ENCODE results near the gene POLD1. TPM values are rescaled to one million over a fixed set of nuclear protein-coding genes. Genes with fewer than 3 reads are reported as not detected.

POLD1 gene
- total and polyA plus RNA-seq, 2 donors (not counting 3 experiments of a cell fraction or from before 2014, with no cell fraction given), result 40.9 to 63.9 TPM

DNA sequence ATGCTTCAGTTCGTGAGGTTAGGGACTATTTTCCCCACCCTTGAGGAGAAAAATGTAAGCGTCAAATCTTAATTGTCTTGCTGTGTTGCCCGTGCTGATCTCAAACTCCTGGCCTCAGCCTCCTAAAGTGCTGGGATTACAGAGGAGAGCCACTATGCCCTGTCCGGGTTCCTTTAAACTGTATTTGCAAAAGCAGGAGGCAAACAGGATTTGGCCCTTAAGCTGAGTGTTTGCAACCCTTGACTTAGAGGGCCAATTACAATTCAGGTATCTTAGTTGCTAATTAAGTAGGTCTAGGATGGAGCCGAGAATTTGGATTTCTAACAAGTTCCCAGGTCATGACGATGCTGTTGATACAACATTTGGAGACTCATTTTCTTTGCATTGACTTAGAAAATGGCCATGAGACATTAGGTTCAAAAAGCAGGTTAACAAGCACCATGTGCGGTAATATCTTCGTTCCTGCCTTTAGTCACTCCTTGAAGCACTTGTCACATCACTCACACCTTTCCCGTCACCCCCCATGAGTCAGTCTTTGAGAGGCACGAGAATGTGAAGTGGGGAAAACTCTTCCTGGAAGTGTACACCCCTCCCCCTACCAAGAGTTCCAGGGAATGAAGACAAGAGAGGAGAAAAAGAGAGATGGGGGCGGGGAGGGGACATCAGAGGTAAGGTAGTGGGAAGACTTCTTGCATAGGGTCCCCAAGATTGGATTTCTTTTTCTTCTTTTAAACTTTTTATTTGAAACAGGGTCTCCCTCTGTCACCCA, 21.3 kb upstream of the POLD1 start:
- Histone ChIP-seq H3K4me1 (ENCODE audit: control insufficient read depth, extremely low read depth, insufficient read depth, low read length) (peaks cover under 1% of the 10 kb centered on the region), H3K4me3 (replicated peaks in 1 of 3; ENCODE audit: insufficient read depth in 1 of 3, low read depth in 1 of 3, low read length in 3 of 3) (no peak overlapping the region), H3K4me2 (ENCODE audit: insufficient read depth, low read length) (no peak overlapping the region), H3K36me3 (ENCODE audit: control insufficient read depth in 2 of 2, extremely low read depth in 1 of 2, insufficient read depth in 2 of 2, low read length in 2 of 2) (no peaks in the 10 kb centered on the region), H3K79me2 (ENCODE audit: control insufficient read depth, insufficient read depth, low read length) (no peaks in the 10 kb centered on the region), H2AFZ (ENCODE audit: low read depth, low read length) (no peak overlapping the region), H3K9ac (replicated peaks; ENCODE audit: extremely low read depth, insufficient read depth, low read length) (no peak overlapping the region), H4K20me1 (replicated peaks; ENCODE audit: control insufficient read depth, extremely low read depth, insufficient read depth, low read length) (no peaks in the 10 kb centered on the region), H3K9me1 (replicated peaks; ENCODE audit: control insufficient read depth, extremely low read depth, insufficient read depth, low read length) (no peaks in the 10 kb centered on the region), H3K27ac (ENCODE audit: insufficient read depth, low read depth, low read length) (no peak overlapping the region), H3K27me3 (ENCODE audit: control insufficient read depth in 2 of 2, insufficient read depth in 2 of 2, low read length in 2 of 2) (no peaks in the 10 kb centered on the region), H3K9me3 (replicated peaks; ENCODE audit: control insufficient read depth, insufficient read depth, low read length) (no peaks in the 10 kb centered on the region)
- dilution Hi-C loops (cut with MboI; ENCODE audit: extremely low pct_ligation_motif_present, low sequenced_read_pairs) (no loop called here), intact Hi-C loops (cut with micrococcal nuclease) (no loop called here)
- POLR2A ChIA-PET, result interaction anchor here (0.6 kb wide), 1 partner anchor 138 kb away, joined by 3 read pairs; no protein-coding TSS in a partner anchor
- DNase-seq (ENCODE audit: low read depth, low spot score), result no peak
- CTCF ChIA-PET, result interaction anchor here (0.7 to 1.4 kb wide), 4 partner anchors 12 to 193 kb away, joined by 3 to 5 read pairs (median 4); no protein-coding TSS in a partner anchor
- BruUV-seq (replicated peaks), result no TSS peak
- FAIRE-seq, result no peak
- TF ChIP-seq POLR2AphosphoS5 (IDR thresholded peaks at IDR 0.05; ENCODE audit: insufficient read depth, low read depth, low read length) (no peak), MYC (IDR thresholded peaks at IDR 0.05; ENCODE audit: low read depth, low read length) (no peak), JUN (IDR thresholded peaks at IDR 0.05; ENCODE audit: borderline replicate concordance, insufficient read depth, insufficient read length, low read depth) (no peak), POLR2A (IDR thresholded peaks at IDR 0.05; ENCODE audit: low read depth, low read length) (no peak), FOS (IDR thresholded peaks at IDR 0.05; ENCODE audit: borderline replicate concordance, insufficient read depth, low read length) (no peak), GATA2 (IDR thresholded peaks at IDR 0.05; ENCODE audit: insufficient read depth, insufficient read length, low read depth, low read length) (no peak), EZH2 (IDR thresholded peaks at IDR 0.05; ENCODE audit: borderline replicate concordance, low read depth, low read length, severe bottlenecking) (no peak)
- TF ChIP-seq, protein P1, sequence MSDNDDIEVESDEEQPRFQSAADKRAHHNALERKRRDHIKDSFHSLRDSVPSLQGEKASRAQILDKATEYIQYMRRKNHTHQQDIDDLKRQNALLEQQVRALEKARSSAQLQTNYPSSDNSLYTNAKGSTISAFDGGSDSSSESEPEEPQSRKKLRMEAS (IDR thresholded peaks at IDR 0.05; ENCODE audit: insufficient read depth, insufficient read length), result no peak
- TF ChIP-seq, protein P2, sequence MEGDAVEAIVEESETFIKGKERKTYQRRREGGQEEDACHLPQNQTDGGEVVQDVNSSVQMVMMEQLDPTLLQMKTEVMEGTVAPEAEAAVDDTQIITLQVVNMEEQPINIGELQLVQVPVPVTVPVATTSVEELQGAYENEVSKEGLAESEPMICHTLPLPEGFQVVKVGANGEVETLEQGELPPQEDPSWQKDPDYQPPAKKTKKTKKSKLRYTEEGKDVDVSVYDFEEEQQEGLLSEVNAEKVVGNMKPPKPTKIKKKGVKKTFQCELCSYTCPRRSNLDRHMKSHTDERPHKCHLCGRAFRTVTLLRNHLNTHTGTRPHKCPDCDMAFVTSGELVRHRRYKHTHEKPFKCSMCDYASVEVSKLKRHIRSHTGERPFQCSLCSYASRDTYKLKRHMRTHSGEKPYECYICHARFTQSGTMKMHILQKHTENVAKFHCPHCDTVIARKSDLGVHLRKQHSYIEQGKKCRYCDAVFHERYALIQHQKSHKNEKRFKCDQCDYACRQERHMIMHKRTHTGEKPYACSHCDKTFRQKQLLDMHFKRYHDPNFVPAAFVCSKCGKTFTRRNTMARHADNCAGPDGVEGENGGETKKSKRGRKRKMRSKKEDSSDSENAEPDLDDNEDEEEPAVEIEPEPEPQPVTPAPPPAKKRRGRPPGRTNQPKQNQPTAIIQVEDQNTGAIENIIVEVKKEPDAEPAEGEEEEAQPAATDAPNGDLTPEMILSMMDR (IDR thresholded peaks at IDR 0.05; ENCODE audit: extremely low read depth in 1 of 2, insufficient read depth in 1 of 2, low read depth in 1 of 2, low read length in 2 of 2), result no peak
